H1 (cell line): Measurements from ENCODE around the gene KIAA1614.

Source experiments
- ATF2 ChIP-seq: IDR thresholded peaks from 2 replicates; pipeline ENCODE4 v1.6.1; 2012; ENCODE audit warnings: low read length, inconsistent platforms
- BCL11A ChIP-seq, 2 experiments: IDR thresholded peaks; one replicate each; pipeline ENCODE4 v1.6.1; 2011; ENCODE audit warnings: low read depth in 2 of 2, low read length in 2 of 2, mild to moderate bottlenecking in 2 of 2
- CTCF ChIP-seq, 3 experiments: IDR thresholded peaks; 1 replicate in 2 of 3; 2 replicates in 1 of 3; pipeline versions ENCODE4 v1.5.1 to v1.6.1; 2011; ENCODE audit warnings: low read length in 3 of 3, mild to moderate bottlenecking in 3 of 3, inconsistent platforms in 2 of 3, low read depth in 1 of 3, moderate library complexity in 1 of 3; ENCODE audit not compliant: insufficient read depth in 1 of 3; ENCODE audit errors: control extremely low read depth in 1 of 3
- EP300 ChIP-seq, 2 experiments: IDR thresholded peaks; 1 replicate in 1 of 2; 2 replicates in 1 of 2; pipeline ENCODE4 v1.6.1; 2011 to 2012; ENCODE audit warnings: low read depth in 2 of 2, low read length in 2 of 2, mild to moderate bottlenecking in 2 of 2, borderline replicate concordance in 1 of 2, inconsistent platforms in 1 of 2, moderate library complexity in 1 of 2
- EZH2 ChIP-seq: fragments of 200-600 bp; sonication (generic); IDR thresholded peaks from 2 replicates; pipeline ENCODE4 v1.7.1; 2012; ENCODE audit warnings: low read depth, mild to moderate bottlenecking, moderate library complexity, low read length, inconsistent platforms; ENCODE audit not compliant: severe bottlenecking
- GABPA ChIP-seq: IDR thresholded peaks from 2 replicates; pipeline ENCODE4 v1.6.1; 2011; ENCODE audit warnings: mild to moderate bottlenecking, low read length, moderate library complexity, borderline replicate concordance; ENCODE audit not compliant: insufficient read depth
- JUND ChIP-seq: IDR thresholded peaks from 2 replicates; pipeline ENCODE4 v1.6.1; 2011; ENCODE audit warnings: mild to moderate bottlenecking, improper control_type of control experiment, low read length
- KDM1A ChIP-seq: fragments of 200-600, 300-600 bp; sonication (generic); IDR thresholded peaks from 2 replicates; pipeline ENCODE4 v1.7.1; 2016; ENCODE audit warnings: mild to moderate bottlenecking, low read length, borderline replicate concordance
- MAX ChIP-seq: IDR thresholded peaks from 2 replicates; pipeline ENCODE4 v1.6.1; 2012; ENCODE audit warnings: inconsistent platforms
- POLR2A ChIP-seq, 2 experiments: IDR thresholded peaks; 1 replicate in 1 of 2; 2 replicates in 1 of 2; pipeline ENCODE4 v1.6.1; 2011; ENCODE audit warnings: low read depth in 2 of 2, low read length in 2 of 2, mild to moderate bottlenecking in 2 of 2; ENCODE audit errors: control extremely low read depth in 1 of 2
- POLR2AphosphoS5 ChIP-seq: IDR thresholded peaks from 2 replicates; pipeline ENCODE4 v1.6.1; 2011; ENCODE audit warnings: low read depth, low read length
- TEAD4 ChIP-seq: IDR thresholded peaks from 2 replicates; pipeline ENCODE4 v1.6.1; 2012; ENCODE audit warnings: low read depth, low read length, inconsistent platforms, mixed read lengths
- ZNF274 ChIP-seq: IDR thresholded peaks from 2 replicates; pipeline ENCODE4 v1.7.0; 2012; ENCODE audit warnings: low read length, borderline replicate concordance; ENCODE audit errors: extremely low read depth

GRCh38 chr1:180892272-180892671 is 20.4 kb upstream of the KIAA1614 start:
- no peak for TF ChIP-seq CTCF (IDR thresholded peaks at IDR 0.05; ENCODE audit: control extremely low read depth in 1 of 3, insufficient read depth in 1 of 3, low read depth in 1 of 3, low read length in 3 of 3)
- TF ChIP-seq MAX, result no peak
- no peak for TF ChIP-seq POLR2A (IDR thresholded peaks at IDR 0.05; ENCODE audit: control extremely low read depth in 1 of 2, low read depth in 2 of 2, low read length in 2 of 2)
- no peak for TF ChIP-seq JUND
- TF ChIP-seq KDM1A, result no peak
- no peak for TF ChIP-seq BCL11A (IDR thresholded peaks at IDR 0.05; ENCODE audit: low read depth in 2 of 2, low read length in 2 of 2)
- no peak for TF ChIP-seq GABPA
- no peak for TF ChIP-seq ATF2
- no peak for TF ChIP-seq EZH2
- TF ChIP-seq TEAD4, result no peak
- TF ChIP-seq EP300 (IDR thresholded peaks at IDR 0.05; ENCODE audit: borderline replicate concordance in 1 of 2, low read depth in 2 of 2, low read length in 2 of 2), result no peak
- TF ChIP-seq ZNF274, result no peak
- no peak for TF ChIP-seq POLR2AphosphoS5
